GM23338 (cell line): Measurements from ENCODE around the gene CHD9. TPM values are rescaled to one million over a fixed set of nuclear protein-coding genes. Genes with fewer than 3 reads are reported as not detected.
"Not testable (repeated sequence)": the region's sequence is repeated elsewhere in the genome, so short reads cannot be mapped to it uniquely, and the experiment has no call there.

Experiments used
- ATAC-seq: fragments of 200-7000 bp; cut with Tn5 transposase; 3 replicates; pipeline ENCODE4 v1.9.1; 2020
- DNase-seq: peaks from one replicate; pipeline ENCODE4 v3.0.0-alpha.2; 2015; ENCODE audit warnings: low spot score
- H2AFZ ChIP-seq: fragments of 200-600 bp; sonication (generic); 2 replicates; pipeline ENCODE4 v1.8.0; 2016; ENCODE audit warnings: antibody characterized with exemption, mild to moderate bottlenecking, moderate library complexity
- H3F3A ChIP-seq: fragments of 200-600 bp; sonication (generic); replicated peaks from 2 replicates; pipeline ENCODE4 v1.8.0; 2017; ENCODE audit warnings: antibody characterized with exemption, mixed run types, low read depth
- H3K27ac ChIP-seq: fragments of 200-600 bp; sonication (generic); 2 replicates; pipeline ENCODE4 v1.6.1; 2016; ENCODE audit warnings: low read depth
- H3K27me3 ChIP-seq: fragments of 200-600 bp; sonication (generic); 2 replicates; pipeline ENCODE4 v1.8.0; 2016; ENCODE audit warnings: mild to moderate bottlenecking, mixed run types, moderate library complexity; ENCODE audit not compliant: insufficient read depth
- H3K36me3 ChIP-seq: fragments of 200-600 bp; sonication (generic); 2 replicates; pipeline ENCODE4 v1.8.0; 2016; ENCODE audit warnings: mild to moderate bottlenecking; ENCODE audit not compliant: insufficient read depth
- H3K4me1 ChIP-seq: fragments of 200-600 bp; sonication (generic); 2 replicates; pipeline ENCODE4 v1.8.0; 2016; ENCODE audit warnings: mild to moderate bottlenecking, moderate library complexity; ENCODE audit not compliant: insufficient read depth
- H3K4me2 ChIP-seq: fragments of 200-600 bp; sonication (generic); 2 replicates; pipeline ENCODE4 v1.7.1; 2017; ENCODE audit warnings: mixed run types
- H3K4me3 ChIP-seq: fragments of 200-600 bp; sonication (generic); 2 replicates; pipeline ENCODE4 v1.6.1; 2016; ENCODE audit warnings: mixed run types
- H3K79me2 ChIP-seq: fragments of 200-600 bp; sonication (generic); replicated peaks from 2 replicates; pipeline ENCODE4 v1.8.0; 2017; ENCODE audit warnings: mild to moderate bottlenecking; ENCODE audit not compliant: insufficient read depth
- H3K9me2 ChIP-seq: fragments of 200-600 bp; sonication (generic); 2 replicates; pipeline ENCODE4 v1.8.0; 2017; ENCODE audit not compliant: insufficient read depth
- H4K20me1 ChIP-seq: fragments of 200-600 bp; sonication (generic); replicated peaks from 2 replicates; pipeline ENCODE4 v1.8.0; 2017; ENCODE audit warnings: mild to moderate bottlenecking; ENCODE audit not compliant: insufficient read depth
- H3K27ac Mint-ChIP-seq: 2 replicates; pipeline ENCODE4 v1.8.0; 2020; ENCODE audit warnings: inconsistent platforms, mild to moderate bottlenecking, moderate library complexity, mixed read lengths
- H3K27me3 Mint-ChIP-seq: 3 replicates; pipeline ENCODE4 v1.8.0; 2022; ENCODE audit warnings: low read depth, mild to moderate bottlenecking, moderate library complexity, mixed read lengths, inconsistent platforms; ENCODE audit not compliant: insufficient read depth, poor library complexity
- H3K36me3 Mint-ChIP-seq: 3 replicates; pipeline ENCODE4 v1.8.0; 2021; ENCODE audit warnings: low read depth, mild to moderate bottlenecking, inconsistent platforms, moderate library complexity, mixed read lengths
- H3K4me1 Mint-ChIP-seq: 3 replicates; pipeline ENCODE4 v1.8.0; 2020; ENCODE audit warnings: mild to moderate bottlenecking, inconsistent platforms, mixed read lengths
- H3K4me3 Mint-ChIP-seq: 3 replicates; pipeline ENCODE4 v1.8.0; 2021; ENCODE audit warnings: moderate library complexity, mild to moderate bottlenecking, inconsistent platforms, mixed read lengths
- H3K9me3 Mint-ChIP-seq: 3 replicates; pipeline ENCODE4 v1.8.0; 2020; ENCODE audit warnings: moderate library complexity, mild to moderate bottlenecking, inconsistent platforms, mixed read lengths
- CREB1 ChIP-seq: fragments of 250-450 bp; sonication (Bioruptor Pico); IDR thresholded peaks from 2 replicates; pipeline ENCODE4 v1.5.0; 2020; ENCODE audit warnings: low read depth, mild to moderate bottlenecking, moderate library complexity
- EZH2 ChIP-seq: fragments of 200-600 bp; sonication (generic); IDR thresholded peaks from one replicate; pipeline ENCODE4 v1.8.0; 2017; ENCODE audit warnings: antibody characterized with exemption, mild to moderate bottlenecking, low read depth; ENCODE audit not compliant: unreplicated experiment
- EZH2phosphoT487 ChIP-seq: fragments of 200-600 bp; sonication (generic); IDR thresholded peaks from one replicate; pipeline ENCODE4 v1.8.1; 2018; ENCODE audit warnings: antibody characterized with exemption; ENCODE audit not compliant: unreplicated experiment
- JUNB ChIP-seq: IDR thresholded peaks from one replicate; pipeline ENCODE4 v1.6.1; 2016; ENCODE audit warnings: antibody characterized with exemption; ENCODE audit not compliant: unreplicated experiment
- POLR2AphosphoS5 ChIP-seq: IDR thresholded peaks from 2 replicates; pipeline ENCODE4 v1.6.1; 2016; ENCODE audit warnings: antibody characterized with exemption, low read depth
- STAT1 ChIP-seq: IDR thresholded peaks from one replicate; pipeline ENCODE4 v1.6.1; 2016; ENCODE audit warnings: antibody characterized with exemption; ENCODE audit not compliant: unreplicated experiment
- ZNF114 ChIP-seq: fragments of 250-450 bp; sonication (Bioruptor Pico); IDR thresholded peaks from 2 replicates; pipeline ENCODE4 v1.5.0; 2020; ENCODE audit warnings: mild to moderate bottlenecking, moderate library complexity
- ZNF331 ChIP-seq: fragments of 250-450 bp; sonication (Bioruptor Pico); IDR thresholded peaks from 2 replicates; pipeline ENCODE4 v1.5.0; 2020; ENCODE audit warnings: low read depth, mild to moderate bottlenecking, moderate library complexity
- polyA plus RNA-seq: library from polyadenylated mRNA; unstranded; fragments of >200 nt; fragmentation: Nextera tagmentation; extraction: Ambion mirVana; gene quantifications from 2 replicates; pipeline ENCODE4 v1.2.1, GENCODE V29; 2016
- total RNA-seq: library from RNA; depleted of rRNA; stranded (reverse); fragments of >200 nt; shearing (Covaris generic); gene quantifications from 2 replicates; pipeline ENCODE4 v1.2.3, GENCODE V29; 2014
- TF ChIP-seq, protein P1 (sequence below), 2 experiments: fragments of 200-600 bp in 1 of 2; sonication (generic) in 1 of 2; conservative IDR thresholded peaks; 2 replicates each; pipeline versions ENCODE4 v1.5.1 to v1.6.1; 2016 to 2017; ENCODE audit warnings: antibody characterized with exemption in 2 of 2, low read depth in 2 of 2, mild to moderate bottlenecking in 2 of 2, moderate library complexity in 1 of 2
- TF ChIP-seq, protein P2 (sequence below): IDR thresholded peaks from one replicate; pipeline ENCODE4 v1.6.1; 2018; ENCODE audit warnings: antibody characterized with exemption; ENCODE audit not compliant: unreplicated experiment
- TF ChIP-seq, protein P3 (sequence below): IDR thresholded peaks from 2 replicates; pipeline ENCODE4 v1.6.1; 2016; ENCODE audit warnings: antibody characterized with exemption

CHD9 gene
- total and polyA plus RNA-seq, 2 experiments from 2014 or later: 18.8 to 46.6 TPM

DNA sequence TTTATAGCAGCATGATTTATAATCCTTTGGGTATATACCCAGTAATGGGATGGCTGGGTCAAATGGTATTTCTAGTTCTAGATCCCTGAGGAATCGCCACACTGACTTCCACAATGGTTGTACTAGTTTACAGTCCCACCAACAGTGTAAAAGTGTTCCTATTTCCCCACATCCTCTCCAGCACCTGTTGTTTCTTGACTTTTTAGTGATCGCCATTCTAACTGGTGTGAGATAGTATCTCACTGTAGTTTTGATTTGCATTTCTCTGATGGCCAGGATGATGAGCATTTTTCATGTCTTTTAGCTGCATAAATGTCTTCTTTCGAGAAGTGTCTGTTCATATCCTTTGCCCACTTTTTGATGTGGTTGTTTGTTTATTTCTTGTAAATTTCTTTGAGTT is 276.2 kb downstream of the CHD9 start:
- H3K4me1 ChIP-seq, H3K27ac Mint-ChIP-seq, H3K27ac ChIP-seq, H3K36me3 Mint-ChIP-seq, H2AFZ ChIP-seq, H3K9me2 ChIP-seq, H3K4me2 ChIP-seq, ATAC-seq, H3K36me3 ChIP-seq, DNase-seq, H3K4me3 ChIP-seq, H3K27me3 Mint-ChIP-seq, H3K4me3 Mint-ChIP-seq, H4K20me1 ChIP-seq, H3F3A ChIP-seq, H3K4me1 Mint-ChIP-seq, H3K27me3 ChIP-seq, H3K9me3 Mint-ChIP-seq, H3K79me2 ChIP-seq: not testable (repeated sequence)

DNA sequence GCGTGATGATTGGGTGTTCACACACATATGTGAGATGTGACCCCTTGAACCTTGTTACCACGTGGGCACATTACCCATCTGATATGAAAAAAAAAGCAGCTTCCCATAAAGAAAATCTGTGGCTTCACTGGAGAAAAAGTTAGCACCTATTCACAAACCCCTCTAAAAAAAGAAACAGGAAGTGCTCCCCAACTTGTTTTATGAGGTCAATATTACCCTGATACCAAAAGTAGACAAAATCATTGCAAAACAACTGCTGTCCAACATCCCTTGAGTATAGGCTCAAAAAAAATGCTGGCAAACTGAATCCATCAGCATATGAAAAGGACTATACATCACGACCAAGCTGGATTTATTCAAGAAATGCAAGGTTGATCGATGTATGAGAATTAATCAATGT is 279.8 kb downstream of the CHD9 start:
- Histone ChIP-seq H3K9me2 (no peaks in the 10 kb centered on the region), H3K36me3 (no peaks in the 10 kb centered on the region), H3K4me2 (no peak overlapping the region), H2AFZ (no peak overlapping the region), H3K27me3 (no peaks in the 10 kb centered on the region), H3K27ac (no peak overlapping the region), H3K4me3 (no peak overlapping the region), H4K20me1 (no peaks in the 10 kb centered on the region), H3F3A (no peaks in the 10 kb centered on the region), H3K79me2 (no peaks in the 10 kb centered on the region), H3K4me1 (no peaks in the 10 kb centered on the region)
- Mint-ChIP-seq H3K27me3 (no peaks in the 10 kb centered on the region), H3K36me3 (no peaks in the 10 kb centered on the region), H3K4me1 (no peaks in the 10 kb centered on the region), H3K27ac (no peak overlapping the region), H3K4me3 (no peak overlapping the region), H3K9me3 (peaks cover 6% of the 10 kb centered on the region; the same call in 2 of the 3 replicates)
- DNase-seq (no peak), ATAC-seq (no peak)
- no peak for TF ChIP-seq ZNF114 (CRISPR knock-in tag)
- TF ChIP-seq, protein P1, sequence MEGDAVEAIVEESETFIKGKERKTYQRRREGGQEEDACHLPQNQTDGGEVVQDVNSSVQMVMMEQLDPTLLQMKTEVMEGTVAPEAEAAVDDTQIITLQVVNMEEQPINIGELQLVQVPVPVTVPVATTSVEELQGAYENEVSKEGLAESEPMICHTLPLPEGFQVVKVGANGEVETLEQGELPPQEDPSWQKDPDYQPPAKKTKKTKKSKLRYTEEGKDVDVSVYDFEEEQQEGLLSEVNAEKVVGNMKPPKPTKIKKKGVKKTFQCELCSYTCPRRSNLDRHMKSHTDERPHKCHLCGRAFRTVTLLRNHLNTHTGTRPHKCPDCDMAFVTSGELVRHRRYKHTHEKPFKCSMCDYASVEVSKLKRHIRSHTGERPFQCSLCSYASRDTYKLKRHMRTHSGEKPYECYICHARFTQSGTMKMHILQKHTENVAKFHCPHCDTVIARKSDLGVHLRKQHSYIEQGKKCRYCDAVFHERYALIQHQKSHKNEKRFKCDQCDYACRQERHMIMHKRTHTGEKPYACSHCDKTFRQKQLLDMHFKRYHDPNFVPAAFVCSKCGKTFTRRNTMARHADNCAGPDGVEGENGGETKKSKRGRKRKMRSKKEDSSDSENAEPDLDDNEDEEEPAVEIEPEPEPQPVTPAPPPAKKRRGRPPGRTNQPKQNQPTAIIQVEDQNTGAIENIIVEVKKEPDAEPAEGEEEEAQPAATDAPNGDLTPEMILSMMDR (conservative IDR thresholded peaks at IDR 0.05; ENCODE audit: low read depth in 2 of 2): no peak
- TF ChIP-seq CREB1 (CRISPR knock-in tag): no peak

DNA sequence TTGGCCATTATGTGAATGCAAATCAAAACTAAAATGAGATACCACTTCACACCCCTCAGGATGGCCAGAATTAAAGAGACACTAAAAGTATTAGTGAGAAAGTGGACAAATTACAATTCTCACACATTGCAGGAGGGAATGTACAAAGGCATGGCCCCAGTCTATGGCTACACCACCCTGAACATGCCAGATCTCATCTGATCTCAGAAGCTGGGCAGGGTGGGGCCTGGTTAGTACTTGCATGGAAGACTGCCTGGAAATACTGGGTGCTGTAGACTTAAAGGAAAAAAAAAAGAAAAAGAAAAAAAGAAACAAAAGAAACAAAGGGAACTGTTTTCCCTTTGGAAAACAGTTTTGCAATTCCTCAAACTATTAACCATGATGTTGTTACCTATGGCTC is 282.5 kb downstream of the CHD9 start:
- H3K79me2 ChIP-seq: no peaks in the 10 kb centered on the region
- H3K27me3 Mint-ChIP-seq: no peaks in the 10 kb centered on the region
- peaks cover 1% of the 10 kb centered on the region; the same call in 2 of the 3 replicates for H3K4me1 Mint-ChIP-seq
- DNase-seq (no peak), ATAC-seq (no peak)
- no peak overlapping the region for H3K4me3 ChIP-seq
- no peaks in the 10 kb centered on the region for H3K9me3 Mint-ChIP-seq
- H3K9me2 ChIP-seq: no peaks in the 10 kb centered on the region
- no peak overlapping the region for H3K4me3 Mint-ChIP-seq
- H3K27ac ChIP-seq: no peak overlapping the region
- no peaks in the 10 kb centered on the region for H3F3A ChIP-seq
- H3K27ac Mint-ChIP-seq: no peak overlapping the region
- H3K4me1 ChIP-seq: no peaks in the 10 kb centered on the region
- no peaks in the 10 kb centered on the region for H3K36me3 Mint-ChIP-seq
- no peaks in the 10 kb centered on the region for H4K20me1 ChIP-seq
- H3K27me3 ChIP-seq: no peaks in the 10 kb centered on the region
- H2AFZ ChIP-seq: no peak overlapping the region
- H3K36me3 ChIP-seq: no peaks in the 10 kb centered on the region
- no peak overlapping the region for H3K4me2 ChIP-seq
- no peak for TF ChIP-seq ZNF331 (CRISPR knock-in tag)
- TF ChIP-seq POLR2AphosphoS5: no peak
- no peak for TF ChIP-seq JUNB
- TF ChIP-seq EZH2phosphoT487: no peak
- TF ChIP-seq, protein P2, sequence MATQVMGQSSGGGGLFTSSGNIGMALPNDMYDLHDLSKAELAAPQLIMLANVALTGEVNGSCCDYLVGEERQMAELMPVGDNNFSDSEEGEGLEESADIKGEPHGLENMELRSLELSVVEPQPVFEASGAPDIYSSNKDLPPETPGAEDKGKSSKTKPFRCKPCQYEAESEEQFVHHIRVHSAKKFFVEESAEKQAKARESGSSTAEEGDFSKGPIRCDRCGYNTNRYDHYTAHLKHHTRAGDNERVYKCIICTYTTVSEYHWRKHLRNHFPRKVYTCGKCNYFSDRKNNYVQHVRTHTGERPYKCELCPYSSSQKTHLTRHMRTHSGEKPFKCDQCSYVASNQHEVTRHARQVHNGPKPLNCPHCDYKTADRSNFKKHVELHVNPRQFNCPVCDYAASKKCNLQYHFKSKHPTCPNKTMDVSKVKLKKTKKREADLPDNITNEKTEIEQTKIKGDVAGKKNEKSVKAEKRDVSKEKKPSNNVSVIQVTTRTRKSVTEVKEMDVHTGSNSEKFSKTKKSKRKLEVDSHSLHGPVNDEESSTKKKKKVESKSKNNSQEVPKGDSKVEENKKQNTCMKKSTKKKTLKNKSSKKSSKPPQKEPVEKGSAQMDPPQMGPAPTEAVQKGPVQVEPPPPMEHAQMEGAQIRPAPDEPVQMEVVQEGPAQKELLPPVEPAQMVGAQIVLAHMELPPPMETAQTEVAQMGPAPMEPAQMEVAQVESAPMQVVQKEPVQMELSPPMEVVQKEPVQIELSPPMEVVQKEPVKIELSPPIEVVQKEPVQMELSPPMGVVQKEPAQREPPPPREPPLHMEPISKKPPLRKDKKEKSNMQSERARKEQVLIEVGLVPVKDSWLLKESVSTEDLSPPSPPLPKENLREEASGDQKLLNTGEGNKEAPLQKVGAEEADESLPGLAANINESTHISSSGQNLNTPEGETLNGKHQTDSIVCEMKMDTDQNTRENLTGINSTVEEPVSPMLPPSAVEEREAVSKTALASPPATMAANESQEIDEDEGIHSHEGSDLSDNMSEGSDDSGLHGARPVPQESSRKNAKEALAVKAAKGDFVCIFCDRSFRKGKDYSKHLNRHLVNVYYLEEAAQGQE: no peak
- TF ChIP-seq STAT1: no peak
- TF ChIP-seq, protein P3, sequence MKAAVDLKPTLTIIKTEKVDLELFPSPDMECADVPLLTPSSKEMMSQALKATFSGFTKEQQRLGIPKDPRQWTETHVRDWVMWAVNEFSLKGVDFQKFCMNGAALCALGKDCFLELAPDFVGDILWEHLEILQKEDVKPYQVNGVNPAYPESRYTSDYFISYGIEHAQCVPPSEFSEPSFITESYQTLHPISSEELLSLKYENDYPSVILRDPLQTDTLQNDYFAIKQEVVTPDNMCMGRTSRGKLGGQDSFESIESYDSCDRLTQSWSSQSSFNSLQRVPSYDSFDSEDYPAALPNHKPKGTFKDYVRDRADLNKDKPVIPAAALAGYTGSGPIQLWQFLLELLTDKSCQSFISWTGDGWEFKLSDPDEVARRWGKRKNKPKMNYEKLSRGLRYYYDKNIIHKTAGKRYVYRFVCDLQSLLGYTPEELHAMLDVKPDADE: no peak
- TF ChIP-seq EZH2: no peak
